NCI-H1092 (cell line): ENCODE results near the gene TSPYL6.
"Not testable (repeated sequence)": the region's sequence is repeated elsewhere in the genome, so short reads cannot be mapped to it uniquely, and the experiment has no call there.

Experiments used
- DNase-seq: peaks from one replicate; lab custom pipeline; 2025; lab: John Stamatoyannopoulos, UW

TSPYL6 gene

DNA sequence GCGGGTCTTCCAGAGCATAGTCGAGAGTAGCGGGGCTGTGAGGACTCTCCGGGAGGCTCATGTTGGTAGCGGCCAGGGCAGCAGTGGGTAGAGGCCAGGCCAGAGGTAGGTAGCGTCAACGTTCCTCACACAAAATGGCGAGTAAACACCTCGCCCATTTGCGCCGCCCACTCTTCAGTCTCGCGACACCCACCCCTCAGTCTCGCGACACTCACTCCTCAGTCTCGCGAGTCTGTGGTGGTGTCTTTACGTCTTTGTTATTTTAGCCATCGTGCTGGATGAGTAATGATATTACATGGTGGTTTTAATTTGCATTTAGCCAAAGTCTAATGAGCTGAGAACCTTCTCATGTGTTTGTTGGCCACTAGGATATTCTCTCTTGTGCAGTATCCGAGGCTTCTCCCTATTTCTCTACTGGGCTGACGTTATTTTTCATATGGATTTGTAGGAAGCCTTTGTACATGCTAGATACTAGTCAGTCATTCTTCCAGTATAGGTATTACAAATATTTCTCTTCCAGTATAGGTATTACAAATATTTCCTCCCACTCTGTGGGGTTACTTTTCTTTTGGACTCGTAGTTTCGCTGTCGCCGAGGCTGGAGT is at the start of gene TSPYL6:
TSPYL6 (minus strand) TSS at position 139 of the 604 bp plus-strand sequence; CDS start at position 61, 78 bp downstream.
- no peak for DNase-seq

DNA sequence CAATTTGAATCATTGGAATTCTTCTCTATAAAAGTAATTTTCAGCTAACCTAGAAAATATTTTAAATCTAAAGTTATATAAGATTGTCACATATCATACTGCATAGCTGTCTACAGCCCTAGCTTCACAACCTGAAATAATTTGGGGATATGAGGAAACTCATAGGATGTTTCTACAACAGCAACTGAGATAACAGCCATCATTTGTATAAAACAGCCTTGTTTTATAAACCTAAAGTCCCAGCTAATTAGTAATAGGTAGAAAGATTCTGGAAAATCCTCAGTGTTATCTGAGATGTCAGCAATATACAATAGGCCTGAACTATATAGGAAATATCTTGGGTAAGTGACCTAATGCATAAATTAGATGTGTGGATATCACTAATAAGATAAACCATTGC is 47.6 kb upstream of the TSPYL6 start:
- DNase-seq: no peak

DNA sequence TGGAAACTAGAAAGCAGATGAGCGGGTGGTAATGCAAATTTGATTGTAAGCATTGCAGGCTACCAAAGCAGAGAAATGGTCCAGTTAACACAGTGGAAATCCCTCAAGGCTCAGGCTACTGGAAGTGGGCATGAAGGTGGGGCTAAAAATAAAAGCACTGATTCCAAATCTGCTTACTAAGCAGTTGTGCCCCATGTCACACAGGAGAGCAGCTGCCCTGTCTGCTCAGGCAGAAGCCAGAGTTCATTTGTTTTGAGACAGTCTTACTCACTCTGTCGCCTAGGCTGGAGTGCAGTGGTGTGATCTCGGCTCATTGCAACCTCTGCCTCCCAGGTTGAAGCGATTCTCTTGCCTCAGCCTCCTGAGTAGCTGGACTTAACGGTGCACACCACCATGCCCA is 42.5 kb upstream of the TSPYL6 start:
- DNase-seq: no peak

DNA sequence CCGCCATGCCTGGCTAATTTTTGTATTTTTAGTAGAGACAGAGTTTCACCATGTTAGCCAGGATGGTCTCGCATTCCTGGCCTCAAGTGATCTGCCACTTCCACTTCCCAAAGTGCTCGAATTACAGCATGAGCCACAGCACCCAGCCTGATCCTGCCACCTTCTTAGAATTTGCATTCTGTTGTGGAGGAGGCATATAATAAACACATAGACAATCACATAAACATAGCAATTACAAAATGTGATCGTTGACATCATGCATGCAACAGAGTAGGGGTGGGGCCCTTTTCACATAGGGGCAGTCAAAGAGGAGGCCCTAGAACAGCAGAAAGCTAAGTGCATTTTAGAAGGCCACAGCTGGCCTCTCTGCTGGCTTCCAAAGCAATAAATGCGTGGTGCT is 39.9 kb upstream of the TSPYL6 start:
- DNase-seq: no peak

DNA sequence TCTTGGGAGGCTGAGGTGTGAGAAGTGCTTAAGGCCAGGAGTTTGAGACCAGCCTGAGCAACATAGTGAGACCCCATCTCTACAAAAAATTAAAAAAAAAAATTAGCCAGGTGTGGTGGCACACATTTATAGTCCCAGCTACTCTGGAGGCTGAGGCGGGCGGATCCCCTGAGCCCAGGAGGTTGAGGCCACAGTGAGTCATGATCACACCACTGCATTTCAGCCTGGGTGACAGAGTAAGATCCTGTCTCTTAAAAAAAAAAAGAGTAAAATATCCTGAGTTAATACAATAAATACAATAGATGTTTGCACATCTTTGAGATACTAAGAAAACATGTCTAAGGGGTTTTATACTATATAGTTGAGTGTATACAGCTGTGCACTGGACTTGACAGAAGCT is 38.6 kb upstream of the TSPYL6 start:
- DNase-seq: not testable (repeated sequence)

DNA sequence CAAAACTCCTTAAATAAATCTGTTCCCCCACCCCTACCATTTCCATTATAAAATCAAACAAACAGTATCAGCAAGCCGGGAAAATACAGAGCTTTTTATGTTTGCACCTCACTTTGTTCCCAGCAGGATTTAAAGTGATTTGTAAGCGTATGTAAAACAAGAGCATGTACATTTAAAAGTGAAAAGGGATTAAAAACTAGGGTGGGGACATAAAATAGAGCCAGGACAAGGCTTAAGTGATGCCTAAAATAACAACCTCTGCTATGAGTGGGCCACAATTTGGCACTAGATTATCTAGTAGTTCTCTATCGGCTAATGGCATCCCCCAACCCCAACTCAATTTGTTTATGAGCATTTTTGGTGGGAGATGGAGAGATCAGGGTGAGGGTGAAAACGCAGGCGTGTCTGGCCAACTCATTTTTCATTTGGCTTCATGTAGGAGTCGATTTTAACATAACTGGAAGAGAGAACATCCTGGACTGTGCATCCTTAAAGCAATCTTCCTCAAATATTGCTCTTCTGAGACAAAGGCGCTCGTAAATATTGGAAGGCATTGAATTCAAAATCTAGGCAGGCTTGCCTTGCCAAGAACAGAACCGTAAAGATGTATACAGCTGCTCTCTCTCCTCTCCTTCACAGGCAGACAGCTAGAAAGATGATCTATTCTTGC is 34.5 kb upstream of the TSPYL6 start:
- DNase-seq: no peak

DNA sequence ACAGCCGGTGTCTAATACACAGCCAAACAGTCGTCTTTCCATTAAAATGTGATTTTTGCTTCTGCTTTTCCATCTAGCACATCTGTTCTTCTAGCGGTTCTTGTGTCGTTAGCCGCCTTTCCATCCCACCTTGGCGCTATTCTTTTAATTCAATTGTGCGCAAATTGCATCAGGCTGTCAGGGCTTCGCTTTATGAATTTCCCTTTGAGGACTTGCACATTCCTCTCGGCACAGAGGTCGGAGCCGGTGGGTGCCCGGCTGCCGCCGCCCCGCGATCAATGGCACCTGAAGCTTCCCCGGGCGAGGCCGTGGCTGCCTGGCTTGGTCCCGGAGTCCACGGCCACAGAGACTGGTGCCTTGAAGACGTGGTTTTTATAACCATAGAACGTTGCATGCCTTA is 33.9 kb upstream of the TSPYL6 start:
- DNase-seq: no peak

DNA sequence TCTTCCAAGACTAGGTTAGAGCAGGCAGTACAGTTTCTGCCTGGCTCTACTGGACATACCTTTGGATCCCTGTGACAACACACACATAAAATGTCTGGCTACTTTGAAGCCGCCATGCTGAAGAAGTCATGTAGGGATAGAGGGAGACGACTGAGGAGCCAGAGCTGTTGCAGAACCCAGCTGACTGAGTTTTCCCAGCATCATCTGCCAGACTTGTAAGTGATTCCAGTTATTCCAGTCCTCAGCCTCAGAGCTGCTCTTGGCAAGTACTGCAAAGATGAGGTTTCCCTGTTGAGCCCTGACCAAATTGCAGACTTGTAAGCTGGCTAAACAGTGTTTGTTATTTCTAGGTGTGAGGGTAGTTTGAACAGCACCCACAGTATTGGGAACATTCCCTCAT is 31.5 kb upstream of the TSPYL6 start:
- no peak for DNase-seq

DNA sequence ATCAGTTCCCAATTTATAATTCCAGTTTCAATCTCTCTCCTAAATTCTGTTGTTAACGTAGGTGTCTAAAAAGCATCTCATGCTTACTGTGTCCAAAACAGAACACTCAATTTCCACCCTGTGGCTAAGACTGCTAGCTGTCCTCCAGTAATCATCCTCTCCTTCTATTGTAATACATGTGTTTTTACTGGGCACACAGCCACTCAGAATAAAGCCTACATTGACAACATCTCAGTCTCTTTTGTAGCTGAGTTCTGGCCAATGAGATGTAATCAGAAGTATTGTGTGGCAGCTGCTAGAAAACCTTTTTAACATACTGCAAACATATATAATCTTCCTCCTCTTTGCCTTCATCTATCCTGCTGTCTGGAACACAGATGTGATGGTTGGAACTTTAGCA is 29.4 kb upstream of the TSPYL6 start:
- no peak for DNase-seq

DNA sequence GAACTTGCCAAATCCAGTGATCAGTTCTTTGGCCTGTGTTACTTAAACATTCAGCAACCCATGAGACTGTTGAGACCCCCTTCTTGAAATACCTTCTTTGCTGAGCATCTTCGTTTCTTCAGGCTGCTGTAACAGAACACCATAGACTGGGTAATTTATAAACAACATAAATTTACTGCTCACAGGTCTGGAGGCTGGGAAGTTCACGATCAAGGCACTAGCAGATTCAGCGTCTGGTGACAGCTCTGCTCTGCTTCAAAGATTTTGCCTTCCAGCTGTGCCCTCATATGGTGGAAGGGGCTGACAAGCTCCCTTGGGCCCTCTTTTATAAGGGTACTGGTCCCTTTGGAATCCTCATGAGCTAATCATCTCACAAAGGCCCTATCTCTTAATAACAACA is 28.8 kb upstream of the TSPYL6 start:
- no peak for DNase-seq

DNA sequence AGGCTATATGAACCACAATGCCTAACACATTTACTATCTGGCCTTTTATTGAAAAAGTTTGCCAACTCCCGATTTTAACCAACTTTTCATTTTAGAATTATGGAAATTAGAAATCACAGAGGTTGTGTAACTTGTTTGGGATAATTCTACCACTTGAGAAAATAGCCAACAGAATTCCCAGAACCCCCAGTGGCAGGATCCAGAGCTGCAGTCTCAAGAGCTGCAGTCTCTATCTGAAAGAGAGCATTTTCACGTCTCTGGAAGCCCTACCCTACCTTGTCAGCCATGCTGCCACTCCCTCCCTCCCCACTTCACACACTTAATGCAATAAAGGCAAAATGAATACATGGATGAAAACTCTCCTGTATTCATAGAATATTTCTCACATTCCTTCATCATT is 23.4 kb upstream of the TSPYL6 start:
- no peak for DNase-seq

DNA sequence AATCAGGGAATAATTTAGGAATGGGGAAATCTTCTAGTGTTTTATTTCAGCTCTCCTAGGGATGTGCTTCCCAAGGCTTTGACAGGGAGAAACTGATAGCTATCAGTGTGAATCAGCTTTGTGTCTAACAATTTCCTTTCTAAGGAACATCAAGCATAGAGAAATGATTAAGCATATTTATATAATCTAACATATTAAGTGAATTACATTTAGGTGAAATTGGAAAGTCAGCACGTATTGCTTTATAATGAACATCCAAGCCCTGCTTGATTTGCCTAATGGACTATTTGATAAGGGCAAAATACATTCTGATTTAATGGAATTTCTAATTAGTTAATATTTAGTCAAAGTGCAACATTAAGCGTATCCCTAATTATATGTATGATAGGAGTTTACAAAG is 19.5 kb upstream of the TSPYL6 start:
- no peak for DNase-seq

DNA sequence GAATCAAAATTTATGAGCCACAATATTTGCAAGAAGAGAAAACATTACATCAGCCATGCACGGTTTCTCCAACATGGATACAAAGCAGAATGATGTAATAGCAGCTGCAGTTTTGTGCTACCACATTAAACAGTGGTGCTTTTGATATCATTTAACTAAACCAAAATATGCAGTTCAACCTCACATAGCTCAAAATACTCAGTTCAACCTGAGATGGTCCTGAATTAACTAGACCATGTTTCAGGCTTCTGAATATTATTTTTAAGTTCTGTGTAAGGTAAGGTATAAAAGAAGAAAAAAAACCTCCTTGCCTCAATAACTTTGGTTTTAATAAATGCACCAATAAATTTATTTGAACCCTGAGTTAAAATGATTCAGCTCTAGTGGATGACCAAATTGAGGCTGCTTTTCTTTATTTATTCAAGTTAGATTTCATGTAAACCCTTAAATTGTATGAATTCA is 18.8 kb upstream of the TSPYL6 start:
- DNase-seq: no peak

DNA sequence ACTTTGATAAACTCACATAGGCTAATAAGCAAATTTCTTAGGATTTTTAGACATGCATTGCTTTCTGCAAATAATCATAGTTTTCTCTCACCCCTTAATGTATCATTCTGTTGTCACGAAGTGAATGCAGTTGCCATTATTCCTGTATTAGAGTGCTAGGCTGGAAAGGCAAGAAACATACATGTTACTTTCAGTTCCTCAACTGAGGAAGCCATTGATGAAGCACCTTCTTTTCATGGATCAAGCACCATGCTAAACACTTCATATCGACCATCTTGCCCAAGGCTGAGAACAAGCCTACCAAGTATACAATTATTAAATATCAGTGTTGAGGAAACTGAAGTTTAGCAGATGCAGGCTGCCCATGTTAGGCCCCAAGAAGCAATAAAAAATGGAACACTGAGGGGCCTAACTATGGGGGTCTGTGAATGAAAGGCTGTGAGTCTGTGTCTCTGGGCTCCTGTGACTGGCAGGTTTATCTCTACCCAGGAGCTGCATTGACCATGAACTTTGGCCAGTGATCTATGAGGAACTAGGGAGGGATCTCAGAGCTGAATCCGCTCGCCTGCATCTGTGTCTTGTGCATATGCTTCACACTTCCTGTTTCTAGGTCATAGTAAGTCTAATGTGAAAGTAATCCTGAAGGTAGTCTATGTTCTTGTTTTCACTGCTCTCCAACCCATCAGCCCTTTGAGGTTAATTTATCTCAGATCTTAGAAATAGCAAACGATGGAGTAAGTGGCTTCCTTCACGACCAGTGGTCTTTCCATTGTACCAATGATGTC is 16.0 kb upstream of the TSPYL6 start:
- no peak for DNase-seq

DNA sequence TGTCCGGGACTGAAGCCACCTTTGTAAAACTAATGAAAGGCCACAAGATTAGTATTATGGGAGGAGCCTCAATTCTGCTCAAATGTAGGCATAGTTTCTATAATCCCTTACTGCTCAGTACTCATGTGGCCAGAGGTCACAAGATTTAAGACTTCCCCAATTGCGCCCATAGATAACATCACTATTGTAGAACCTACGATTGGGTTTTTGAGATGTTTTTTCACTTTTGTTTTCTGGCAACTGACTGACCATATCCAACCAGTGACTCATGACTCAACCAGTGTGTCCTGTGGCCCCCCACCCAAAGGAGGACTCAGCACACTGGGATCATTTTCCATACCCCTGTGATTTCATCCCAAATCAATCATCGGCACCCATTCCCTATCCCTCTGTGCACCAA is 15.2 kb upstream of the TSPYL6 start:
- no peak for DNase-seq

DNA sequence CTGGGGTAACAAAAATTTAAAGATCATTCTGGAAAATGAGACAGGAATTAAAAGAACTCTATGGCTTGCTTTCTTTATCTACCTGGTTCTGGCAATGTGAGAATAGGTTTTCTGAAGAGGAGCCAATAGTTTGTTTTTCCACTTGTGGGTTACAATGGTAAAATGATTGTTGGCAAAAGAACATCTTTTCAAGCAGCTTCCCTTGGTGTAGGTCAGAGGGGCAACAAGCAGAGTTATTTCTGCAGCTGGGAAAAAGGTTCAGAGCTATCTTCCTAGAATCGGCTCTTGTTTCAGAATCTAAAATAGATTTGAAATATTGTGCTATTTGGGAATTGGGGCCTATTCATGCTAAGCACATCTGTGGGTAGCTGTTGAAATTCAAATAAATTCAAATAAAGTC is 11.5 kb upstream of the TSPYL6 start:
- no peak for DNase-seq

DNA sequence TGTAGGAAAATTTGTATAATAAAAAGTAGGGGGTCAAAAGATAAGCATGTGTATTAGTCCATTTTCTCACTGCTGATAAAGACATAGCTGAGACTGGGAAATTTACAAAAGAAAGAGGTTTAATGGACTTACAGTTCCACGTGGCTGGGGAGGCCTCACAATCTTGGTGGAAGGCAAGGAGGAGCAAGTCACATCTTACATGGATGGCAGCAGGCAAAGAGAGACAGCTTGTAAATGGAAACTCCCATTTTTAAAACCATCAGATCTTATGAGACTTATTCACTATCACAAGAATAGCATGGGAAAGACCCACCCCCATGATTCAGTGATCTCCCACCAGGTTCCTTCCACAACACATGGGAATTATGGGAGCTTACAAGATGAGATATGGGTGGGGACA is 9.1 kb upstream of the TSPYL6 start:
- DNase-seq: not testable (repeated sequence)

DNA sequence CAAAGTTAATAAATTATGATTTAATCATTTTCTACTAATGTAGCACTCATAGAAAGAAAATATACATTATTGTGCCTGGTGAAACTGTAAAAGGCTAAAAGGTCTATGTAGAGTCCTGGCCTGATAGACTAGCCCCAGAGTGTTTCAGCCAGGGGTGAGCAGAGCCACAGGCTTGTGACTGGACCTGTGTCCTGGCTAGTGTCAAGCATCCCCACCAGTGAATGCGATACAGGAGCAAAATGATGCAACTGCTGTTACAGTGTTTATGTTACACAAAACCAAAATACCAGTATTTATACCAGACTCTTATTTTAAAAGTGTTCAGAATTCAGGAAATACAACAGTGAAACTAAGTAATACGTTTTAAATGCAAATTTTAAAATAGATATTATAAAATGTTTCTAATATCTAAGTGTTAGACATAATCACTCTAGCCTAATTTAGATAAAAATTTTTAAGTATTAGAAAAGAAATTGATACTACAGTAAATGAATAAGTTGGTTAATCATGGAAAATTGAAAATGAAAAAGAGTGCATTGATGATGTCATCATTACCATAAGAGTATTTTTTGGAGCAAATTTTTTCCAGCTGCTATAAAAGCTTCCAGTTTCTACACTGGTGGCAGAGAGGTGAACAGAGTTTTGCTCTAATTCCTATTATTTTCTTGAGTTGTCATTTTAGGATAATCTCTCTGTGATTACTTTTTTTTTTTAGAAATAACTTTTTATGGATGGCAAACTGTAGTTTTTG is 6.2 kb upstream of the TSPYL6 start:
- no peak for DNase-seq

DNA sequence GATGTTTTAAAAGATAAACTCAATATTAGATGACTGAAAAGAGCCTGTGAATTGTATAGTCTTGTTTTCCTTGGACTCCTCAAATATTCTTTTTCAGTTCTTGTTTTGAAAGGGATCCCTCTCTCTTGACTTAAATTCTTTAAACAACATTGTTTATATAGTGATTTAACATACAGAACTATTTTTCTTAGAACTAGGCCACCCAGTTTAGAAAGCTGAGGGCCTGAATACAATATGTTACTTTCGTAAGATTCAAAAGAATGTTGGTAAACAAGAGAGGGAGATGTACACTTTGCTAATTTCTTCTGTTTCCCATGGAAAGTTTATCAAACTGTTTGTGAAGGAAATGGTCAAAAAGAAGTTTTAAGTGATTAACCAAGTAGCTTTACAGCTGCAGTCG is 5.5 kb upstream of the TSPYL6 start:
- no peak for DNase-seq

DNA sequence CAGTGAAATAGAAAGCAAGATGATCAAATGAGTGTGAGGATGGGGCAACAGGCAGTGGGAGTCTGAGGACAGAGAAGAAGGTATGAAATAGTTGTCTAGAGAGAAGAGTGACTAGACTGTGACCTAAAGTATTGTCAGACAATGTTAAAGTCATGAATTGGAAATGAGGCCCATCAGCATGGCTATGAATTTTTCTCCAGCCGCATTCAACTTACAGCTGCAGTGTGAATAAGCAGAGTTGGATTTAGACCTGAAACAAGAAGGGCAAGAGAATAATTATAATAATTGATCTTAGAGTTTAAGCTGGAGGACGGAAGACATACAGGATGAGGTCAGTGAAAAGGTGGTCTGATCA is 4.2 kb upstream of the TSPYL6 start:
- DNase-seq: no peak

DNA sequence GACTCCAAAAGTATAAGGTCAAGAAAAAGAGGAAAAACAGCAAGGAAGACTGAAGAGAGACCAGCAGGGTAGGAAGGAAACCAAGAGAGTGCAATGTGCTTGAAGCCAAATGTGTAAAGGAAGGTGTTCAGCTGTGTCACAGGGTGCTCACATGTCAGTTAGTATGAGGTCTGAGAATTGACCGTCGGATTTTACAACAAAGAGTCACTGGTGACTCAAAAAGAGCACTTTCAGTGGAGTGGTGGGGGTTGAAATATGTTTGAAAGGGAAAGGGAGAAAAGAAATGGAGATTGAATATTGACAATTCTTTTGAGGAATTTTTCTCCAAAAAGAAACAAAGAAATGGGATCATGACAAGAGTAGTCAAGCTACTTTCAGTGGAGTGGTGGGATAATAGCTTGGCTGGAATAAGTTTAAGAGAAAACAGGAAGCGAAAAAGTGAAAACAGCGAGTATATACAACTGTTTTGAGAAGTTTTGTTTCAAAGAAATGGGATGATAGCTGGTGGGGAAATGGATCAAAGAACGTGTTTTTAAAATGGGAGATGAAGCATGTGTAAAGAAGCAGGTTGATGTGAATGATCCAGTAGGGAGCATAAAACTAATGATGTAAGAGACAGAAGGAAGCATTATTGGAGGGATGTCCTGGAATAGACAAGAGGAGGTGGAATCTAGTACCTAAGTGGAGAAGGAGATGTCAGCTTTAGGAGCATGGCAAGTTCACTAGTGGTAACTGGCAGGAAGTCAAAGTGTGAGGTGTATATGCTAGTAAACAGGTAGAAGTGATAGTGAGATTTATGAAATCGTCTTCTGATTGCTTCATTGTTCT is 3.6 kb upstream of the TSPYL6 start:
- no peak for DNase-seq

DNA sequence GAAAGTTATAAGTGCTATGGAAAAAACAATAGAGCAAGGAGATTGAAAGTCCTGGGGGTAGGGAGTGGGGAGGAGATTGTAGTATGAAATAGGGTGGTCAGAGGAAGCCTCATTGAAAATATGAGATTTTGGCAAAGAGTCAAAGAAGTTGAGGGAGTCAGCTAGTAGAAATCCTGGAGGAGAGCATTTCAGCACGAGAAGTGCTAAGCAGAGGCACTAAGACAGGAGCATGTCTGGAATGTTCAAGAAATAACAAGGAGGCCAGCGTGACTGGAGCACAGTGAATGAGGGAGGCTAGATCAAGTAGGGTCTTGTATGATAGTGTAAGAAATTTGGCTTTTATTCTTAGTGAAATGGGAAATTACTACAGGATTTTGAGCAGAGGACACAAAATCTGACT is 2.1 kb upstream of the TSPYL6 start:
- DNase-seq: no peak
